Measurements from ENCODE around the gene ATP6V0D1. TPM values are rescaled to one million over a fixed set of nuclear protein-coding genes. Genes with fewer than 3 reads are reported as not detected.

Gene ATP6V0D1
- total RNA-seq, 2 donors from 2014 or later, result 53.7 to 102 TPM

DNA sequence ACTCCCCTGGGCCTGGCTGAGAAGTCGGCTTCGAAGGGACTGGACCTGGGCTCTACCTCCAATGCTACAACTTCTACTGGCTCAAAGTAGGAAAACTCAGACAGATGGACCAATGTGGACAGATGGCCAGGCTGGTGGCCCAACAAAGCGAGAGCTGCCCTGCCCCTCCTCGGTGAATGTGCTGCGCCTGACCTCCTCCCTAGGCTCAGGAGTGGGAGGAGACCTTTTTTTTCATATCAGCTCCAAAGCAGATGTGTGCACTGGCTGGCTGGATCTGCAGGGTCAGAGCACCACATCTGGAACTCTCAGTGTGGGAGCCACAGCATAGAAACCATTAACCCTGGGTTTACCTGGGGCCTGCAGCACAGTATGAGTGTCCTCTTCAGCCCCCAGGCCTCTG lies 20.8 kb downstream of the ATP6V0D1 start:
- peaks cover 90% of the 10 kb centered on the region for H3K4me1 ChIP-seq
- DNase-seq (no peak), ATAC-seq (no peak)
- H3K9me3 ChIP-seq, result no peaks in the 10 kb centered on the region
- H3K27me3 ChIP-seq, result no peaks in the 10 kb centered on the region
- TF ChIP-seq, protein P1, sequence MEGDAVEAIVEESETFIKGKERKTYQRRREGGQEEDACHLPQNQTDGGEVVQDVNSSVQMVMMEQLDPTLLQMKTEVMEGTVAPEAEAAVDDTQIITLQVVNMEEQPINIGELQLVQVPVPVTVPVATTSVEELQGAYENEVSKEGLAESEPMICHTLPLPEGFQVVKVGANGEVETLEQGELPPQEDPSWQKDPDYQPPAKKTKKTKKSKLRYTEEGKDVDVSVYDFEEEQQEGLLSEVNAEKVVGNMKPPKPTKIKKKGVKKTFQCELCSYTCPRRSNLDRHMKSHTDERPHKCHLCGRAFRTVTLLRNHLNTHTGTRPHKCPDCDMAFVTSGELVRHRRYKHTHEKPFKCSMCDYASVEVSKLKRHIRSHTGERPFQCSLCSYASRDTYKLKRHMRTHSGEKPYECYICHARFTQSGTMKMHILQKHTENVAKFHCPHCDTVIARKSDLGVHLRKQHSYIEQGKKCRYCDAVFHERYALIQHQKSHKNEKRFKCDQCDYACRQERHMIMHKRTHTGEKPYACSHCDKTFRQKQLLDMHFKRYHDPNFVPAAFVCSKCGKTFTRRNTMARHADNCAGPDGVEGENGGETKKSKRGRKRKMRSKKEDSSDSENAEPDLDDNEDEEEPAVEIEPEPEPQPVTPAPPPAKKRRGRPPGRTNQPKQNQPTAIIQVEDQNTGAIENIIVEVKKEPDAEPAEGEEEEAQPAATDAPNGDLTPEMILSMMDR (IDR thresholded peaks at IDR 0.05), result no peak
- TF ChIP-seq POLR2A (IDR thresholded peaks at IDR 0.05), result no peak
- 60 to 79% methylated on average over 2 to 5 of the region's 5 CpGs for WGBS, 2 donors
- peak overlapping the region; percentile 86 to 96 (median 94) for H3K27ac ChIP-seq
- no peaks in the 10 kb centered on the region for H3K36me3 ChIP-seq (replicated peaks in 1 of 2; ENCODE audit: insufficient read depth in 1 of 2, low read depth in 2 of 2)
- intact Hi-C loops (cut with DNase I), result no loop called here
- H3K4me3 ChIP-seq, result no peak overlapping the region

- Histone ChIP-seq H3K4me3 (no peak overlapping the region), H3K4me1 (peaks cover 86% of the 10 kb centered on the region), H3K27me3 (no peaks in the 10 kb centered on the region), H3K36me3 (replicated peaks in 1 of 2; ENCODE audit: insufficient read depth in 1 of 2, low read depth in 2 of 2) (no peaks in the 10 kb centered on the region), H3K27ac (peak overlapping the region; percentile 86 to 96 (median 94)), H3K9me3 (no peaks in the 10 kb centered on the region)
- TF ChIP-seq, protein P1 (IDR thresholded peaks at IDR 0.05), result no peak
- TF ChIP-seq POLR2A (IDR thresholded peaks at IDR 0.05), result no peak
- intact Hi-C loops (cut with DNase I), result no loop called here
- DNase-seq (no peak), ATAC-seq (no peak)
- 20 to 60% methylated on average over 1 to 3 of the region's 3 CpGs for WGBS, 2 donors
These were observed 21.2 kb downstream of the ATP6V0D1 start for GRCh38 chr16:67459861-67460150.

- intact Hi-C loops (cut with DNase I), result no loop called here
- Histone ChIP-seq H3K4me3 (no peak overlapping the region), H3K36me3 (replicated peaks in 1 of 2; ENCODE audit: insufficient read depth in 1 of 2, low read depth in 2 of 2) (no peaks in the 10 kb centered on the region), H3K27me3 (no peaks in the 10 kb centered on the region), H3K4me1 (peaks cover 81% of the 10 kb centered on the region), H3K27ac (peak overlapping the region; percentile 86 to 96 (median 94)), H3K9me3 (no peaks in the 10 kb centered on the region)
- peak in 2 of 3 donors; percentile 37 to 53 for TF ChIP-seq POLR2A (IDR thresholded peaks at IDR 0.05)
- TF ChIP-seq, protein P1 (IDR thresholded peaks at IDR 0.05), result no peak
- DNase-seq, result peak; percentile 88 to 94 (median 94)
- WGBS, 2 donors, result 16 to 17% methylated on average over 1 to 7 of the region's 7 CpGs
- ATAC-seq, result peak; percentile 86
These were observed 21.7 kb downstream of the ATP6V0D1 start for GRCh38 chr16:67459066-67459860.

- Histone ChIP-seq H3K27ac (peak overlapping the region; percentile 86 to 96 (median 94)), H3K27me3 (no peaks in the 10 kb centered on the region), H3K36me3 (replicated peaks in 1 of 2; ENCODE audit: insufficient read depth in 1 of 2, low read depth in 2 of 2) (peaks cover 0 to 1% of the 10 kb centered on the region in 2 donors), H3K4me1 (peaks cover 75% of the 10 kb centered on the region), H3K9me3 (no peaks in the 10 kb centered on the region), H3K4me3 (no peak overlapping the region)
- 76 to 89% methylated on average over 5 to 6 of the region's 6 CpGs for WGBS, 2 donors
- intact Hi-C loops (cut with DNase I), result no loop called here
- no peak for ATAC-seq
- DNase-seq, result no peak
- TF ChIP-seq, protein P1 (IDR thresholded peaks at IDR 0.05), result no peak
- TF ChIP-seq POLR2A (IDR thresholded peaks at IDR 0.05), result no peak
These were observed 22.8 kb downstream of the ATP6V0D1 start for GRCh38 chr16:67458121-67458641.
